Epithelial cell of proximal tubule (primary cell): Measurements from ENCODE around the gene ENOX1. TPM values are rescaled to one million over a fixed set of nuclear protein-coding genes. Genes with fewer than 3 reads are reported as not detected.
A peak's percentile ranks its signal among the peaks of the same experiment; 100 is the strongest.

Experiments
- DNase-seq: peaks from one replicate; pipeline ENCODE4 v3.0.0-alpha.2; 2011; ENCODE audit warnings: low read depth
- H3K4me3 ChIP-seq: 2 replicates; pipeline ENCODE4 v1.5.1; 2011; ENCODE audit warnings: low read depth, mild to moderate bottlenecking, low read length
- total RNA-seq: library from RNA; depleted of rRNA; stranded (reverse); fragments of >200 nt; gene quantifications from 2 replicates; pipeline ENCODE4 v1.2.3, GENCODE V29; 2015
- TF ChIP-seq, protein P1 (sequence below): conservative IDR thresholded peaks from 2 replicates; pipeline ENCODE4 v1.5.1; 2012; ENCODE audit warnings: low read depth, mild to moderate bottlenecking, low read length

Gene ENOX1
- total RNA-seq, 1 donor from 2014 or later: 0.17 TPM

DNA sequence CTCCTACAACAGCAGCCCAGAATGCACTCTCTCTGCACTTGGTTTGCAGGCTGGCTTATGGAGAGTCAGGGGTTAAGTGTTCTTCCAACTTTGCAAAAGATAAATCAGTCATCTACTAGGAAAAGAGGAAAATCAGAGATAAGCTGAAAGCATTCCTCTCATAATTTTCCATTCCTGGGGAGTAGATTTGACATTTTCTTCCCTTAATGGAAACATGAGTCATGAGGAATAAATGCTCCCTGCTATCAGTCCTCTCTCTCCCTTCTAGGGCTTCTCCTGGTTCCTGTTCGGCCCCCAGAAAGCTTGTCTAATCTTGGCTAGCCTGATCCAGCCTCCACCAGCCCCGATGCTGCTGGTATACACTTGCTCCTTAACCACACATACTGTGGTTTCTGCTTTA, 28.4 kb upstream of the ENOX1 start:
- TF ChIP-seq, protein P1, sequence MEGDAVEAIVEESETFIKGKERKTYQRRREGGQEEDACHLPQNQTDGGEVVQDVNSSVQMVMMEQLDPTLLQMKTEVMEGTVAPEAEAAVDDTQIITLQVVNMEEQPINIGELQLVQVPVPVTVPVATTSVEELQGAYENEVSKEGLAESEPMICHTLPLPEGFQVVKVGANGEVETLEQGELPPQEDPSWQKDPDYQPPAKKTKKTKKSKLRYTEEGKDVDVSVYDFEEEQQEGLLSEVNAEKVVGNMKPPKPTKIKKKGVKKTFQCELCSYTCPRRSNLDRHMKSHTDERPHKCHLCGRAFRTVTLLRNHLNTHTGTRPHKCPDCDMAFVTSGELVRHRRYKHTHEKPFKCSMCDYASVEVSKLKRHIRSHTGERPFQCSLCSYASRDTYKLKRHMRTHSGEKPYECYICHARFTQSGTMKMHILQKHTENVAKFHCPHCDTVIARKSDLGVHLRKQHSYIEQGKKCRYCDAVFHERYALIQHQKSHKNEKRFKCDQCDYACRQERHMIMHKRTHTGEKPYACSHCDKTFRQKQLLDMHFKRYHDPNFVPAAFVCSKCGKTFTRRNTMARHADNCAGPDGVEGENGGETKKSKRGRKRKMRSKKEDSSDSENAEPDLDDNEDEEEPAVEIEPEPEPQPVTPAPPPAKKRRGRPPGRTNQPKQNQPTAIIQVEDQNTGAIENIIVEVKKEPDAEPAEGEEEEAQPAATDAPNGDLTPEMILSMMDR: no peak
- DNase-seq: no peak
- H3K4me3 ChIP-seq: no peak overlapping the region

DNA sequence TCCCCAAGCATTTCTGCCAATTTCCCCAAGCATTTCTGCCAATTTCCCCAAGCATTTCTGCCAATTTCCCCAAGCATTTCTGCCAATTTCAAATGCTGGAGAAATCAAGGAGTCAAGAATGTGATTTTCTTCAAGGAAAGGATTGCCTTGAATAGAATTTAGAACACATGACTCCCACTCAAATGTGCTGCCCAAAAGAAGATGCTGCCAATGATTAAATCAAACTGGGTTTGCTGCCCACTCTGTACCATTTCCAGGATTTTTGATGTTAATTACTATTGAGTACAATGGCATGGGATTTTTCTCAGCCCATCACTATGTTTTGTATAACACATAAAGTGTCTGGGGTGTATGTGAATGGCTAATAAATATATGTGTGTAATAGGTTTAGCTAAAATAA, 21.9 kb upstream of the ENOX1 start:
- DNase-seq: no peak
- TF ChIP-seq, protein P1: no peak

DNA sequence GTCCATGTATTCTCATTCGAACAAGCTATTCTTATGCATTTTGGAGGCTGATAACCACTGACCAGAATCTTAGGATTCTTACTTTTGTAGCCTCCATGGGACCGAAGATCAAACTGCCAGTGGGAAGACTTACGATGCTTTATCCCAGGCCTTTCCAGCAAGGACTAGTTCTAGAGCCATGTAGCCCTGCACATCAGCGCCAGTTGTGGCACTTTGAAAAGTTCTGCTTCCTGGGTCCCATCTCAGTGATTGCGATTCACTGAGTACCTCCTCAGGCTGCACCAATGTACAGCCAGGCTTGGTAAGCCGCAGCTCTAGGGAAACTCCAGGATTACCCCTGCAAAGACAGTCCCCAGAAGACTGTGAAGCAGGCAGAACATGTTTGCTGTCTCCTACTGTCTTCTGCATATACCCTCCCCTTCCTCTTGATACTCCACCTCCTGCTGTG, 18.9 kb upstream of the ENOX1 start:
- H3K4me3 ChIP-seq: no peak overlapping the region
- TF ChIP-seq, protein P1: no peak
- DNase-seq: no peak

More for the DNA sequence above, 21.9 kb upstream of the ENOX1 start:
- no peak overlapping the region for H3K4me3 ChIP-seq

DNA sequence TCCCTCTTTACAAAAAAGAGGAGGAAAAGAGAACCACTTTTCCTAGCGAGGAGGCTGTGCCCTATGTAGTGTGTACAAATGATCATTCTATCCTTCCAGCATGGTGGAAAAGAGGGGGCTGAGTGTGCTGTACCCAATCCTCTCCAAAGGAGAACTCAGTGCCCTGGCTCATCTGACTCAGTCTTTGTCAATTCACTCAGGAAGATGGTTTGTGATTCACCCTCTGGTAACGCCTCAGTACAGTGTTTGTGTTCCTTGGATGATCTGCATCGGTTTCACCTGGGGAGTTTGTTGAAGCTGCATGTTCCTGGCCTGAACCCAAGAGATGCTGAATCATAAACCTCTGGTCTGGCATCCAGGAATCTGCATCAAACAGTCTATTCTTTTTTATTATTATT, 18.3 kb upstream of the ENOX1 start:
- TF ChIP-seq, protein P1: no peak
- H3K4me3 ChIP-seq: no peak overlapping the region
- peak; percentile 85 for DNase-seq

DNA sequence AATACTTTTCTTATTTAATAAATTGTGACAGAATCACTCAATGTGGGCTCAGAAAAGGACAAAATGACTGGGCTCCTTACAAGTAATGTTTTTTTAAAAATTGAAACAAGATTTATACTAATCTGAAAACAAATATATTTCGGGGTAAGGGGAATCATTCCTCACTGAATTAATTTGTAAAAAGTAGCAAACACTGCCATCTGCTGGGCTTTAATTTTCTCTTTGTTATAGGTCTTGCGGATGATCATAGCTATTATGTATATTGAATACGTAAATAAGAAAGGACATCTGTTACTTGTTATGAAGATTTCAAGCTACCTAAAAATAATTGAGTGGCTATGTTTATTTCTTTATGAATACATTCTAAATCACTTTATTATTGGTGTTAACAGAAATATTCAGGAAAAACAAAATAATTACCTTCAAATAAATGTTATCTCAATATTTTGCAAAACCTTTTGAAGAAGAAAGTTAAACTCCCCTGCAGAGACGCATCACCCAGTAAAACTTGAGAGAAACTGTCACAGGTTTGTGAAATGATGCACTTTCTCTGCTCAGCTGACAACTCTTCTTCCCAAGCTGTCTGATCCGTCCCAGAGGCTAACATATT, 17.8 kb upstream of the ENOX1 start:
- DNase-seq: no peak
- TF ChIP-seq, protein P1: peak; percentile 49
- H3K4me3 ChIP-seq: no peak overlapping the region

DNA sequence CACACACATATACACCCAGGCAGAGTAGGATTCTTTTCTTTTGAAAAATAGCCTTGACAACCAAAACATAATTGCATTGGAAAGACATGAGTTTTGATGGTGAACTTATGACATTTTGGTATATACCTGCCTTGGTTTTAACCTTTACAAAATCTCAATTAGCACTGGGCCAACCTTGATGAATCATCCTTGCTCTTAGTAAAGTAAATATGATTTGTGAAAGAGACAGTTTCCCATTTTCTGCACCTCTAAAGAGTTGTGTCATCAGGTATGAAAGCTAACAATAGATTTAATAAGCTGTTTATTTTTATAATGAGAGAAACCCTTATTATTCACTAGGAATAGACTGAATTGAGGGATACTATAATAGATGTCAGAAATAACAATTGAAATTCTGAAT, 15.7 kb upstream of the ENOX1 start:
- TF ChIP-seq, protein P1: no peak
- no peak for DNase-seq
- H3K4me3 ChIP-seq: no peak overlapping the region

DNA sequence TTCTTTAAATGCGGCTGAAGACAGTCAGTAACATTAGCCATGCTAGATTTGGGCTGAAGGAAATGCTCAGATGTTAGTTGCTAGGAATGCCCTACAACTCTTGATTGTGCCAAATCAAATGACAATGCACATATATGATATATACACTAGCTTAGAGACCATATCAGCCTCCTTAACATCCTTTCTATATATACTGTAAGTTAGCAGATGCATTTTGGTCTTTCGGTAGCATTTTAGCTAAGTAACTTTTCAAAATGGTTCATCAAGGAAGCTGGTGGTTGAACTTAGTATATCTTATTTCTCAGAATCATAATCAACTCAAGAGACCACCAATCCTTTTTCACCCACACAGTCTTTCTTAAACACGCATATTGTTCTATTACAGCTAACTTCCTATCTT, 14.1 kb upstream of the ENOX1 start:
- TF ChIP-seq, protein P1: no peak
- no peak for DNase-seq
- H3K4me3 ChIP-seq: no peak overlapping the region
